ENCODE results near the gene MAP3K12.

MAP3K12 gene

GRCh38 chr12:53459097-53459496, 40.2 kb downstream of the MAP3K12 start:
- CTCF ChIA-PET = no interaction called here
- POLR2A ChIA-PET = interaction anchor here (1.9 to 2.2 kb wide), 2 partner anchors 15 to 35 kb away, joined by 4 to 9 read pairs; no protein-coding TSS in a partner anchor

GRCh38 chr12:53456654-53457366, 42.4 kb downstream of the MAP3K12 start:
- DNase-seq (ENCODE audit: extremely low spot score) = no peak
- TF ChIP-seq FOXA1 (IDR thresholded peaks at IDR 0.05) = no peak
- TF ChIP-seq BHLHE40 (IDR thresholded peaks at IDR 0.05; ENCODE audit: borderline replicate concordance) = no peak
- no peak for TF ChIP-seq SUZ12 (IDR thresholded peaks at IDR 0.05)
- ChIA-PET POLR2A (interaction anchor here (2.2 kb wide), 1 partner anchor 17 kb away, joined by 9 read pairs; no protein-coding TSS in a partner anchor), CTCF (no interaction called here)

More at GRCh38 chr12:53459097-53459496, 40.2 kb downstream of the MAP3K12 start:
- TF ChIP-seq LEF1 (IDR thresholded peaks at IDR 0.05; ENCODE audit: borderline replicate concordance) (no peak), FOXK2 (IDR thresholded peaks at IDR 0.05) (no peak), SUZ12 (IDR thresholded peaks at IDR 0.05) (no peak), BHLHE40 (IDR thresholded peaks at IDR 0.05; ENCODE audit: borderline replicate concordance) (no peak), FOXM1 (IDR thresholded peaks at IDR 0.05; ENCODE audit: borderline replicate concordance) (no peak), CTBP1 (IDR thresholded peaks at IDR 0.05; ENCODE audit: borderline replicate concordance) (no peak), ARNT (IDR thresholded peaks at IDR 0.05) (no peak), L3MBTL2 (conservative IDR thresholded peaks at IDR 0.05) (no peak), NFRKB (IDR thresholded peaks at IDR 0.05) (no peak), SP1 (IDR thresholded peaks at IDR 0.05) (no peak), PKNOX1 (IDR thresholded peaks at IDR 0.05) (no peak), HDGF (IDR thresholded peaks at IDR 0.05; ENCODE audit: borderline replicate concordance) (no peak)
- DNase-seq (ENCODE audit: extremely low spot score) = no peak

GRCh38 chr12:53454707-53455106, 44.6 kb downstream of the MAP3K12 start:
- ChIA-PET CTCF (interaction anchor here (1.4 kb wide), 1 partner anchor 22 kb away, joined by 3 read pairs; no protein-coding TSS in a partner anchor), POLR2A (interaction anchor here (1.1 to 2.5 kb wide), 6 partner anchors 10 to 46 kb away, joined by 3 to 8 read pairs (median 5); partner anchors contain the start of genes PRR13 and TARBP2)
- no peak for TF ChIP-seq ZNF384 (IDR thresholded peaks at IDR 0.05)
- TF ChIP-seq HDGF (IDR thresholded peaks at IDR 0.05; ENCODE audit: borderline replicate concordance) = no peak
- TF ChIP-seq BHLHE40 (IDR thresholded peaks at IDR 0.05; ENCODE audit: borderline replicate concordance) = no peak
- no peak for TF ChIP-seq FOXK2 (IDR thresholded peaks at IDR 0.05)
- TF ChIP-seq FOXM1 (IDR thresholded peaks at IDR 0.05; ENCODE audit: borderline replicate concordance) = no peak
- no peak for TF ChIP-seq SP1 (IDR thresholded peaks at IDR 0.05)
- TF ChIP-seq L3MBTL2 (conservative IDR thresholded peaks at IDR 0.05) = no peak
- TF ChIP-seq ELF4 (IDR thresholded peaks at IDR 0.05) = no peak
- TF ChIP-seq SUZ12 (IDR thresholded peaks at IDR 0.05) = no peak
- TF ChIP-seq CTBP1 (IDR thresholded peaks at IDR 0.05; ENCODE audit: borderline replicate concordance) = no peak
- TF ChIP-seq LEF1 (IDR thresholded peaks at IDR 0.05; ENCODE audit: borderline replicate concordance) = no peak
- no peak for TF ChIP-seq PKNOX1 (IDR thresholded peaks at IDR 0.05)
- no peak for TF ChIP-seq ARNT (IDR thresholded peaks at IDR 0.05)
- TF ChIP-seq NFRKB (IDR thresholded peaks at IDR 0.05) = no peak
- no peak for DNase-seq (ENCODE audit: extremely low spot score)

- CTCF ChIA-PET = no interaction called here
- POLR2A ChIA-PET = interaction anchor here (1.1 to 2.5 kb wide), 7 partner anchors 11 to 133 kb away, joined by 3 to 8 read pairs (median 5); partner anchors contain the start of genes AAAS, PRR13 and TARBP2
- no peak for DNase-seq (ENCODE audit: extremely low spot score)
- TF ChIP-seq SP1 (IDR thresholded peaks at IDR 0.05) (no peak), CTBP1 (IDR thresholded peaks at IDR 0.05; ENCODE audit: borderline replicate concordance) (no peak), PKNOX1 (IDR thresholded peaks at IDR 0.05) (no peak), LEF1 (IDR thresholded peaks at IDR 0.05; ENCODE audit: borderline replicate concordance) (no peak), BHLHE40 (IDR thresholded peaks at IDR 0.05; ENCODE audit: borderline replicate concordance) (no peak), TARDBP (IDR thresholded peaks at IDR 0.05) (no peak), NFRKB (IDR thresholded peaks at IDR 0.05) (no peak), L3MBTL2 (conservative IDR thresholded peaks at IDR 0.05) (no peak), HDGF (IDR thresholded peaks at IDR 0.05; ENCODE audit: borderline replicate concordance) (no peak), FOXA1 (IDR thresholded peaks at IDR 0.05) (no peak), ARNT (IDR thresholded peaks at IDR 0.05) (no peak), ZNF384 (IDR thresholded peaks at IDR 0.05) (no peak), ELF4 (IDR thresholded peaks at IDR 0.05) (no peak), SUZ12 (IDR thresholded peaks at IDR 0.05) (no peak), FOXM1 (IDR thresholded peaks at IDR 0.05; ENCODE audit: borderline replicate concordance) (no peak), FOXK2 (IDR thresholded peaks at IDR 0.05) (no peak)
Measured at GRCh38 chr12:53453953-53454640, 45.2 kb downstream of the MAP3K12 start.

- peak; percentile 71 for DNase-seq (ENCODE audit: extremely low spot score)
- POLR2A ChIA-PET = interaction anchor here (1.0 to 2.5 kb wide), 3 partner anchors 11 to 131 kb away, joined by 3 to 8 read pairs (median 4); partner anchors contain the start of genes AAAS, PRR13 and TARBP2
- CTCF ChIA-PET = interaction anchor here (0.6 kb wide), 1 partner anchor 131 kb away, joined by 3 read pairs; the partner anchor contains the start of gene AAAS
- no peak for TF ChIP-seq BHLHE40 (IDR thresholded peaks at IDR 0.05; ENCODE audit: borderline replicate concordance)
- no peak for TF ChIP-seq SP1 (IDR thresholded peaks at IDR 0.05)
- no peak for TF ChIP-seq HDGF (IDR thresholded peaks at IDR 0.05; ENCODE audit: borderline replicate concordance)
- 0 out of 2 replicates have a peak, but pooled peaks have one; percentile 34 for TF ChIP-seq NFRKB (IDR thresholded peaks at IDR 0.05)
- no peak for TF ChIP-seq ZNF384 (IDR thresholded peaks at IDR 0.05)
- no peak for TF ChIP-seq SUZ12 (IDR thresholded peaks at IDR 0.05)
- no peak for TF ChIP-seq FOXK2 (IDR thresholded peaks at IDR 0.05)
- TF ChIP-seq L3MBTL2 (conservative IDR thresholded peaks at IDR 0.05) = peak; percentile 45
- TF ChIP-seq TARDBP (IDR thresholded peaks at IDR 0.05) = no peak
- TF ChIP-seq ELF4 (IDR thresholded peaks at IDR 0.05) = no peak
- peak; percentile 10; the same call in 1 of the 2 replicates for TF ChIP-seq FOXM1 (IDR thresholded peaks at IDR 0.05; ENCODE audit: borderline replicate concordance)
- TF ChIP-seq ARNT (IDR thresholded peaks at IDR 0.05) = no peak
- TF ChIP-seq FOXA1 (IDR thresholded peaks at IDR 0.05) = no peak
- TF ChIP-seq LEF1 (IDR thresholded peaks at IDR 0.05; ENCODE audit: borderline replicate concordance) = no peak
- TF ChIP-seq CTBP1 (IDR thresholded peaks at IDR 0.05; ENCODE audit: borderline replicate concordance) = 0 out of 2 replicates have a peak, but pooled peaks have one; percentile 26
- no peak for TF ChIP-seq PKNOX1 (IDR thresholded peaks at IDR 0.05)
Measured at GRCh38 chr12:53452159-53453077, 46.8 kb downstream of the MAP3K12 start.
